Uterus (tissue), 4 donors: ENCODE data around the gene CAMP. TPM values are rescaled to one million over a fixed set of nuclear protein-coding genes. Genes with fewer than 3 reads are reported as not detected.

Experiments
- DNase-seq, 2 donors: peaks; one replicate each; pipeline ENCODE4 v3.0.0-alpha.2; 2019 to 2020
- H3K27ac ChIP-seq, 2 donors: fragments of 200-600 bp; sonication (generic); 1 replicate in 1 of 2; 2 replicates in 1 of 2; pipeline ENCODE4 v1.5.1; 2016 to 2018
- H3K27me3 ChIP-seq, 2 donors: fragments of 200-600 bp; sonication (generic); one replicate each; pipeline ENCODE4 v1.5.1; 2018 to 2019; ENCODE audit warnings: control low read depth in 1 of 2
- H3K36me3 ChIP-seq, 2 donors: fragments of 200-600 bp; sonication (generic); one replicate each; pipeline ENCODE4 v1.5.1; 2019; ENCODE audit warnings: control low read depth in 1 of 2
- H3K4me1 ChIP-seq, 2 donors: fragments of 200-600 bp; sonication (generic); one replicate each; pipeline ENCODE4 v1.5.1; 2018 to 2019; ENCODE audit warnings: control low read depth in 1 of 2
- H3K4me3 ChIP-seq, 2 donors: fragments of 200-600 bp; sonication (generic); 1 replicate in 1 of 2; 2 replicates in 1 of 2; pipeline ENCODE4 v1.5.1; 2018 to 2019; ENCODE audit warnings: mild to moderate bottlenecking in 1 of 2
- H3K9me3 ChIP-seq, 2 donors: fragments of 200-600 bp; sonication (generic); one replicate each; pipeline ENCODE4 v1.5.1; 2019; ENCODE audit warnings: control low read depth in 1 of 2
- POLR2A ChIP-seq, 2 donors: fragments of 450-650 bp; IDR thresholded peaks; one replicate each; pipeline ENCODE4 v1.6.1; 2016; ENCODE audit warnings: antibody characterized with exemption in 2 of 2, mild to moderate bottlenecking in 1 of 2, moderate library complexity in 1 of 2
- intact Hi-C: fragments of 100-400 bp; cut with DNase I; formaldehyde crosslinking; loops from one replicate; pipeline ENCODE4 v1.15.1; 2023; ENCODE audit warnings: low total_unique reads
- total RNA-seq, 4 donors: library from RNA; depleted of rRNA in 3 of 4; stranded (reverse); fragments of >200 nt in 3 of 4; gene quantifications; one replicate each; pipeline versions ENCODE4 v1.1.0 to v1.2.4, GENCODE V29; 2014 to 2023
- TF ChIP-seq, protein P1 (sequence below), 4 experiments: fragments of 200-600 bp in 2 of 4; fragments of 450-650 bp in 2 of 4; sonication (generic) in 2 of 4; IDR thresholded peaks; one replicate each; pipeline ENCODE4 v1.5.1; 2016 to 2019; ENCODE audit warnings: antibody characterized with exemption in 4 of 4, mild to moderate bottlenecking in 2 of 4, moderate library complexity in 1 of 4
- donor health status: DM: yes; HTN: yes; CAD: no.

CAMP gene
- total RNA-seq, 4 donors from 2014 or later, result 3.1 TPM; not detected in 3

DNA sequence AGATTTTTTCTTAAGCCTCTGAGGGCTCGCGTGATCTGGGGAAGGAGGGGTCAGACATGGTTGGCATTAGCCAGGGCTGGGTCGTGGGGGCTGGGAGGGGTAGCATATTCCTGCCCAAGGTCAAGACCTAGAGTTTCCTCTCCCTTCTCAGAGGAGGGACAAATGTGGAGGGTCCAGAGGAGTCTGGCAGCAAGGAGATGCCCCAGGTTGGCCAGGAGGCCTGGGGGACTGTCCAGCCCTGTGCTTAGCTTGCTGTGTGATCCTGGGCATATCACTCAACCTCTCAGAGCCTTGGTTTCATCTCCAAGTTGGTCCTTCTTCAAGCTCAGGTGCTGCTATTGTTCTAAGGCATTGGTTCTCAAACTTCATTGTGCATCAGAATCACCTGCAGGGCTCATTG is 9.1 kb upstream of the CAMP start:
- no peaks in the 10 kb centered on the region for H3K36me3 ChIP-seq
- DNase-seq, result no peak
- no peak overlapping the region for H3K27ac ChIP-seq
- intact Hi-C loops, result no loop called here
- no peaks in the 10 kb centered on the region for H3K27me3 ChIP-seq
- H3K4me3 ChIP-seq, result no peak overlapping the region
- TF ChIP-seq, protein P1, sequence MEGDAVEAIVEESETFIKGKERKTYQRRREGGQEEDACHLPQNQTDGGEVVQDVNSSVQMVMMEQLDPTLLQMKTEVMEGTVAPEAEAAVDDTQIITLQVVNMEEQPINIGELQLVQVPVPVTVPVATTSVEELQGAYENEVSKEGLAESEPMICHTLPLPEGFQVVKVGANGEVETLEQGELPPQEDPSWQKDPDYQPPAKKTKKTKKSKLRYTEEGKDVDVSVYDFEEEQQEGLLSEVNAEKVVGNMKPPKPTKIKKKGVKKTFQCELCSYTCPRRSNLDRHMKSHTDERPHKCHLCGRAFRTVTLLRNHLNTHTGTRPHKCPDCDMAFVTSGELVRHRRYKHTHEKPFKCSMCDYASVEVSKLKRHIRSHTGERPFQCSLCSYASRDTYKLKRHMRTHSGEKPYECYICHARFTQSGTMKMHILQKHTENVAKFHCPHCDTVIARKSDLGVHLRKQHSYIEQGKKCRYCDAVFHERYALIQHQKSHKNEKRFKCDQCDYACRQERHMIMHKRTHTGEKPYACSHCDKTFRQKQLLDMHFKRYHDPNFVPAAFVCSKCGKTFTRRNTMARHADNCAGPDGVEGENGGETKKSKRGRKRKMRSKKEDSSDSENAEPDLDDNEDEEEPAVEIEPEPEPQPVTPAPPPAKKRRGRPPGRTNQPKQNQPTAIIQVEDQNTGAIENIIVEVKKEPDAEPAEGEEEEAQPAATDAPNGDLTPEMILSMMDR (IDR thresholded peaks at IDR 0.05), result no peak
- no peak for TF ChIP-seq POLR2A (IDR thresholded peaks at IDR 0.05)
- H3K9me3 ChIP-seq, result no peaks in the 10 kb centered on the region
- no peaks in the 10 kb centered on the region for H3K4me1 ChIP-seq

DNA sequence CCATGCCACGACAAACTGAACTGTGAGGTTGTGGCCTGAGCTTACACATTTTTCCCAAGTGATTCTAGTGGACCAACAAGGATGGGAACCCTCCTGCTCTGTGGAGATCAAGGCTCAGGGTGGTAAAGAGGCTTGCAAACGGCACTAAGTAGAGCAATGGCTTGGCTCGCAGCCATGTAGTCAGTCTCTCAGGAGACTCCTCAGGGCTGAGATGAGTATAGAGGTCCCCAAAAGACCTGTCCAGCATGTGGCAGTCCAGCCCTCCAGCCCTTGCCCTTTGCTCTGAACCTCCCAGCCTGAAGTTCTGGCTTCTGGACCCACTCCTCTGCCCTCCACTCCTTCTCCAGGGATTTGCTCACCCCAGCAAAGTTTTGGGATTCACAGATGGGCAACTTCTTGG is 8.3 kb upstream of the CAMP start:
- Histone ChIP-seq H3K4me3 (no peak overlapping the region), H3K4me1 (no peaks in the 10 kb centered on the region), H3K36me3 (no peaks in the 10 kb centered on the region), H3K9me3 (no peaks in the 10 kb centered on the region), H3K27me3 (no peaks in the 10 kb centered on the region), H3K27ac (peak overlapping the region; percentile 31 to 70)
- intact Hi-C loops, result no loop called here
- peak; percentile 33 to 41 for DNase-seq
- TF ChIP-seq POLR2A (IDR thresholded peaks at IDR 0.05), result no peak
- TF ChIP-seq, protein P1 (IDR thresholded peaks at IDR 0.05), result no peak

DNA sequence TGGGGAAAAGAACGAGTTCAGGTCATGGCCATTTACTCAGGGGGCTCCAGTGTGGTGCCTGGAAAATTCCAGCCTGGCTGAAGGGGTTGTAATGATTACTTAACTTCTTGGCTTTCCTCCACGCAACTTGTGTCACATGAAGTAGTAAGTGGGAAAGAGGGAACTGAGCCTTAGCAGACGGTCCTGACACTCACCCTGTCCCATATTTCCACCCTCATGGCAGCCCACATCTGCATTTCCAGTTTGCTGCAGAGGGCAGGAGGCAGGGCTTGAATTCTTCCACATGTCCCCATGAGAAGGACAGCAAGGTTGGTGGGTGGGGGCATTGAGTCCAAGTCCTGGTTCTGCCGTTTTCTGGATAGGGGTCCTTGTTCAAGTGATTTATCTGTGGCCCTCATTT is 7.8 kb upstream of the CAMP start:
- intact Hi-C loops, result no loop called here
- H3K27ac ChIP-seq, result peak overlapping the region; percentile 31 to 70
- no peaks in the 10 kb centered on the region for H3K9me3 ChIP-seq
- DNase-seq, result peak; percentile 45 to 59
- H3K27me3 ChIP-seq, result no peaks in the 10 kb centered on the region
- no peaks in the 10 kb centered on the region for H3K36me3 ChIP-seq
- H3K4me1 ChIP-seq, result no peaks in the 10 kb centered on the region
- no peak overlapping the region for H3K4me3 ChIP-seq
- no peak for TF ChIP-seq POLR2A (IDR thresholded peaks at IDR 0.05)
- TF ChIP-seq, protein P1 (IDR thresholded peaks at IDR 0.05), result no peak

DNA sequence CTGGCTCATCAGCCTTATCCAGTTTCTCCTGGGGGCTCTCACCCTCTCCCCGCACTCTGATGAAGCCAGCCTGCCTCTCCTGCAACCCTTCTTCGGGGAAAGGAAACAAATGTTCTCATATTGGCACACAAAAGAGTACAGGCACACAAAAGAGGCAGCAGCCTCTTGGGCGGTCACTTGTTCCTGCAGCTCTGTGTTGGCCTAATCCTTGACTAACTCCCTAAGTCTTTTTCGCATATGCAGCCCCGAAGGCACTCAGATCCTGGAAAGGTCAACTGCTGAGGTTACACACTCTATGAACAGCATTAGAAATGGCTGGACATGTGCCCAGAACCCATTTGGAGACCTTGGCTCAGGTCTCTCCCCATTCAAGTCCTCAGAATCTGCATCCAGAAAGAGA is 7.4 kb upstream of the CAMP start:
- DNase-seq, result peak; percentile 58 to 72
- H3K4me3 ChIP-seq, result no peak overlapping the region
- peak overlapping the region in 1 of 2 donors; percentile 50 for H3K27ac ChIP-seq
- no peaks in the 10 kb centered on the region for H3K4me1 ChIP-seq
- H3K36me3 ChIP-seq, result no peaks in the 10 kb centered on the region
- TF ChIP-seq, protein P1 (IDR thresholded peaks at IDR 0.05), result no peak
- TF ChIP-seq POLR2A (IDR thresholded peaks at IDR 0.05), result no peak
- no peaks in the 10 kb centered on the region for H3K9me3 ChIP-seq
- intact Hi-C loops, result no loop called here
- no peaks in the 10 kb centered on the region for H3K27me3 ChIP-seq

- Histone ChIP-seq H3K4me1 (no peaks in the 10 kb centered on the region), H3K4me3 (no peak overlapping the region), H3K27me3 (no peaks in the 10 kb centered on the region), H3K36me3 (no peaks in the 10 kb centered on the region), H3K27ac (no peak overlapping the region), H3K9me3 (no peaks in the 10 kb centered on the region)
- no peak for TF ChIP-seq POLR2A (IDR thresholded peaks at IDR 0.05)
- TF ChIP-seq, protein P1 (IDR thresholded peaks at IDR 0.05), result no peak
- intact Hi-C loops, result no loop called here
- DNase-seq, result no peak
Observed at GRCh38 chr3:48217449-48217848, 5.8 kb upstream of the CAMP start.
